ENCODE data around the gene CBX5.
"Not testable (repeated sequence)": the region's sequence is repeated elsewhere in the genome, so short reads cannot be mapped to it uniquely, and the experiment has no call there.

Gene CBX5

DNA sequence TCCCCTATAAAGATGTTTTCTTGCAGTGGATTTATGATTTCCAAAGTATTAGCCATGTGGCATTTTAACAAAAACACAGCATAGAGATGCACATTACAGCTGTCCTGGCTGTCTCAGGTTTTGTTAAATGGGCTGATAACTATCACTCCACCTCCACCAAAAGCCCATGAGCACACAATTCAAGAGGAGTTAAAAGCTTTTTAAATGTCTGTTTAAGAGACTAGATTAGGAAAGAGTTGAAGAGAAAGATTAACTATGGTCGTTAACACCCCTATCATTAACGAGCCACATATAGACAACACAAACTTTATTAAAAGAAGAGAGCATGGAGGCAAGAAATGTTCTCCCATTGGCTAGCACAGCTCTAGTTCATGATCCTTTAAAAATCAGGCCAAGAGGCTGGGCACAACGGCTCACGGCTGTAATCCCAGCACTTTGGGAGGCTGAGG, 14.5 kb downstream of the CBX5 start:
- DNase-seq (ENCODE audit: low read depth), result no peak

DNA sequence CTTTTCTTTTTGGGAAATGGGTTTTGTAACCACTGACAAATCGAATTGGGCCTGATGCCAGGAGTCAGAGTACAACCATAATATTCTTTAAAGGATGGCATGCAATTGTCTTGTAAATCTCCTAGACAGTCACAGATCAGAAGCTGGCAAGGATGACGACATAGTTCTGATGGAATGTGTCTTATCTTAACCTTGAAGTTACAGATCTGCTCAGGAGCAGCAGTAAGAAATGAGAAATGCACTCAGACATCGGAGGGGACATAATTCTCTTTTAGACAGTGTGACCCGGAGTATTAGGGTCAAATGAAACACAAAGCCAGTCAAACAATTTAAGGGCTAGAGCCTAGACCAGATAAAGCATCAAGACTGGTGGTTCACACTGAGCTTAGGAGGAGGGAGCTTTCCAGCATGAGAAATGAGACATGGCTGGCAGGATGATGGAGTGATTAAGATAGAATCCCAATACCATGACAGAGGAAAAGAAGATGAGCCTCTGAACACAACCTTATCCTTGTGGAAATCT, 17.5 kb downstream of the CBX5 start:
- DNase-seq (ENCODE audit: low read depth), result no peak

DNA sequence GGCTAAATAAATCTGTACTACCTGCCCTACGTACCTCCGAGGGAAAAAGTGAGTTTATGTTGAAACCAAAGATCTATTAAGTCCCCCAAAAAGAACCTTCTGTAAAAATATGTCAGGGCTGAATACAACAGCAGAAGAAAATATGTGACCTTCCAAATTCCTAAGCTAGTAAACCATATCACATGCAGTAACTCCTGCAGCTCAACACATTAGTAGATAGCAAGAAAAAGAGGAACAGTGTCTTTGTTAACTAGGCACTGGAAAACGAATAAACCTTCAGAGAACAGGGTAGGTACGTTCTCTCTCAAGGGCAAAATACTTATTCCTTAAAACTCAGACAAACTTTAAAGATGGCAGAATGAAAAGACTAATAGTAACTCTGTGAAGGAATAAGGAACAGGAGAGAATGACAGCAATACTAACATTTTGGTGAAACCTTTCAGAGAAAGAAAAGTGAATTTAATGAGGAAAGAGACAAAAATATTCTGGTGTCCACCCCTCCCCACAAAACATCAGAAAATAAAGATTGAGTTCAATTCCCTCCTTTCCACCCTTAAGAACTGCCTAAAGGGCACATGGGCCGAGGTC, 18.0 kb downstream of the CBX5 start:
- no peak for DNase-seq (ENCODE audit: low read depth)

DNA sequence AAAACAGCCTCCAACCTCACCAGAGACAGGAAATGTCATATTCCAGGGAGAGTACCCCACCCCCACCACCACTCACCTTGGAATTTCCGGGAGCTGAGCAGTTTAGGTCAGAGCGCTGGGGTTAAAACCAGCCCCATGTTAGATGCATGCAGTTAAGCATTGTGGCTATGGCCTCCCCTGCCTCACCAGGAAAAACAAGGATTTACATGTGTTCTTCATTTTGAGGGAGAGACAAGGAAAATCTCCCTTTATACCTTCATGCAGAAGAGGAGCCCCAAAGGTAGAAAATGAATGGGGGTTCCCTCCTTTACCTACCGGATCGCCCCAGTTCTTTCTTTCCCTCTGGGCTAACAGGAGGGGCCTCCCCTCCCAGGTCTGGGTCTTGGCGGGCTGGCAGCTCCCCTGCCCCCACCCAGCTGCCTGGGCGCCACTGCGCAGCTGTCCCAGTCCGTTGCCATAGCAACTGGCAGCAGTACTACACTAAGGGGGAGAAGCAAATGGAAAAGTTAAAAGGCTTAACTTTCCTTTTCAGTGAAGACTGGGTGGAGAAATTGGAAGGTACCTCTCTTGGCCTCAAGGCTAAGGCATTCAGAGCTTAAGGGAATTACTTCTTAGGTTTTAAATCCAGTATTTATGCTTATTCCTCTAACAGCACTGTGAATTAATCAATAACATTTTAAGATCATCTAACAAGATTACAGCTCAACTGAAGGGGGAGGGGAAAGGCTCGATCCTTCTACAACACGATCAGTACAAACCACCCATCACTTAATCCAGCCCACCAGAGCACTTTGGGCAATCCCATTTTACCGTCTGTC, 20.5 kb downstream of the CBX5 start:
- DNase-seq (ENCODE audit: low read depth), result peak; percentile 20

DNA sequence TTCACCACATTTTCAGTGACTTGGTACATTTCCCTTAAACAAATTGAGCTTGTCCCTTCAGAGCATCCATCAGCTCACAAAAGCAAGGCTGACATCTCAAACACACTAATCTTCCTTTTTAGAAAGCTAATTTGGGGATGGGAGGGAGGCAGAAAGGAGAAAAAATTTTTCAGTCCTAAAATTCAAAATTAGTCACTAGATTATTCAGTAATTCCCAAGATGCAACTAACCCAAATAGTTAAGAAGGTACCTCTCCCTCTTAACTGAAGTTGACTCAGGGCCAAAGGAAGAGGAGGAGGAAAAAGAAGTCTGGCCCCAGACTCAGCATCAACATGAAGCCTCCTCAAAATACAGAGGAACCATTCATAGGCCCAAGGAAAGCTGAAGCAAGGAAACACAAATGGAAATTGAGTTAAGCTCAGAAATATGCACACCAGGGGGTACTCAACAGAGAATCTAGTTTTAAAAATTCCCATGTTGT, 21.7 kb downstream of the CBX5 start:
- no peak for DNase-seq (ENCODE audit: low read depth)

DNA sequence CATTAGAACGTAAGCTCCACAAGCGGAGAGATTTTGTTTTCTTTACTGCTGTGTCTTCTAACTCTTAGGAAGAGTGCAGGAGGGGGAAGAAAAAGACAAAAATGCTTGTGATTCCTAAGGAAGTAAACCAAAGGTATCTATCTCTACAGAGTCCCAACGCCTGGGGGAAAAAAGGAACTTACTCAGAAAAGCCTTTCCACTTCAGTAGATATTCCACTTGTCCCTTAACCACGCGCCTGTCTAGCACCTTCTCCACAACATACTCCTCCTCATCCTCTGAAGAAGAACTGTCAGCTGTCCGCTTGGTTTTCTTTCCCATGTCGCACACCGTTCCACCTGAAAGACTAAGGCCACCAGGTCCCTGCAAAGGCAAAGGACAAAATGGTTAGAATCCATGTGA, 22.6 kb downstream of the CBX5 start:
- no peak for DNase-seq (ENCODE audit: low read depth)

DNA sequence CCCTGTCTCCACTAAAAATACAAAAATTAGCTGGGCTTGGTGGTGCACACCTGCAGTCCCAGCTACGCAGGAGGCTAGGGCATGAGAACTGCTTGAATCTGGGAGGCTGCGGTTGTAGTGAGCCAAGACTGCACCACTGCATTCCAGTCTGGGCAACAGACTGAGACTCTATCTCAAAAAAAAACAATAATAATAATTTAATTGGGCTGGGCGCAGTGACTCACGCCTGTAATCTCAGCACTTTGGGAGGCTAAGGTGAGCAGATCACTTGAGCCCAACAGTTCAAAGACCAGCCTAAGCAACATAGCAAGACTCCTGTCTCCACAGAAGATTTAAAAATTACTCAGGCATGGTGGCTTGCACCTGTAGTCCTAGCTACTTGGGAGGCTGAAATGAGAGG, 26.7 kb downstream of the CBX5 start:
- DNase-seq (ENCODE audit: low read depth), result no peak

DNA sequence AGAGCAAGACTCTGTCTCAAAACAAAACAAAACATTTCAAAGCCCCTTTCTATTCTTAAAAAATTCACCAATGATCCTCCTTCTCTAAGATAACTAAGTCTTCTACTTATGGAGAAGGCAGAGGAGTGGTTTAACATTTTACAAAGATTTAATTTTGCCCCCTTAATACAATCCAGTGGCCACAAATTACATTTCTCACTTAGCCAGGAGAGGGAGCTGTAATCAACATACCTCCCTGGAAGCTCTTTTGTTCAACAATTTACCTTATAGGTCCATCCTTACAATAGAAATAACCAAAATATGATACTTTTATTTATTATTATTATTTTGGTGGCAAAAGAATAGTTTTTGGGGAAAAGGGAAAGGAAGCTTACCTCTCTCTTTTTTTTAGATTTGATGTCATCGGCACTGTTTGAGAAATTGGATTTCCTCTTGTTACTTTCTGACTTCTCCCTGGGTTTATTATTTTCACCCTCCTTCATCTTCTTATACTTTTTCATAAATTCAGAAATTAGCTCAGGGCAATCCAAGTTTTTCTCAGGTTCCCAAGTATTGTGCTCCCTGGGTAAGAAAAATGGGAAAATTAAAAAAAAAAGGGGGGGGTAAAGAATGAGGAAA, 28.1 kb downstream of the CBX5 start:
- DNase-seq (ENCODE audit: low read depth), result no peak

DNA sequence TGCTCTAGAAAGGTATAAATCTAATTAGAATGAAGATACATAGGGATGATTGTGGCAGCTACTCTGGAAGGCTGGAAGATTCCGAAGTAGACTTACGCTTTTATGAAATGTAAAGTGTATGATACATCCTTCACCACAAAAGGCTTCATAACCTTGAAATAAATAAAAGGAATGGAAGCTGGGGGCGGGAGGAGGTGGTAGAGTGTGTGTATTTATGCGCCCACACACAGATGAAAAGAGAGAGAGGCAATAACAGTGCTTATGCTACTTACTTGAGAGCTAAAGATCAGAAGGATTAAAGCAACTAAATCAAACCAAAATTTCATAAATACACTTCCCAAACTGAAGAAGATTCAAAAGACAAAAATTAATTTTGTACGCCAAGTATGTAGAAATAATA, 30.4 kb downstream of the CBX5 start:
- no peak for DNase-seq (ENCODE audit: low read depth)

DNA sequence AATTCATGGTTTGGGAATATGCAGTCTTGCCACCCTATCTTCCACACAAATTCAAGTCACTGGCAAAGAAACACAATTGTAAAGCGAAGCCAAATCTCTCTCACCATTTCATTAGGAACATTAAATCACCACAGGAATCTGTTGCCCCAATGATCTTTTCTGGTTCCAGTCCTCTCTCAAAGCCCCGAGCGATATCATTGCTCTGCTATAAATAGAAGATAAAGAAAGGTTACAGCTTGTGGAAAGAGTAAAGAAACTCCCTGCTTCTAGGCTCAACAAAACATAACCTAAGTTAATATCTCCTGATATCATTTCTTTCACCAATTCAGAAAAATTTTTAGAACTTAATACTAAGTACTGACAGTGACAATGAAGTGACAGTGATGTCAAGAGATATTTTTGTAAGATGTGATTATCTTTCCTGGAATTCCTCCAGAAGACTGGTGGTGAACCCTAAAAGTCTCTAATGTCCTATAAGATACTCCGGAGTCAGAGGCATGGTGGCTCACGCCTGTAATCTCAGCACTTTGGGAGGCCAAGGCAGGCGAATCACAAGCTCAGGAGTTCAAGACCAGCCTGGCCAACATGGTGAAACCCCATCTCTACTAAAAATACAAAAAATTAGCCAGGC, 33.8 kb downstream of the CBX5 start:
- DNase-seq (ENCODE audit: low read depth), result no peak

DNA sequence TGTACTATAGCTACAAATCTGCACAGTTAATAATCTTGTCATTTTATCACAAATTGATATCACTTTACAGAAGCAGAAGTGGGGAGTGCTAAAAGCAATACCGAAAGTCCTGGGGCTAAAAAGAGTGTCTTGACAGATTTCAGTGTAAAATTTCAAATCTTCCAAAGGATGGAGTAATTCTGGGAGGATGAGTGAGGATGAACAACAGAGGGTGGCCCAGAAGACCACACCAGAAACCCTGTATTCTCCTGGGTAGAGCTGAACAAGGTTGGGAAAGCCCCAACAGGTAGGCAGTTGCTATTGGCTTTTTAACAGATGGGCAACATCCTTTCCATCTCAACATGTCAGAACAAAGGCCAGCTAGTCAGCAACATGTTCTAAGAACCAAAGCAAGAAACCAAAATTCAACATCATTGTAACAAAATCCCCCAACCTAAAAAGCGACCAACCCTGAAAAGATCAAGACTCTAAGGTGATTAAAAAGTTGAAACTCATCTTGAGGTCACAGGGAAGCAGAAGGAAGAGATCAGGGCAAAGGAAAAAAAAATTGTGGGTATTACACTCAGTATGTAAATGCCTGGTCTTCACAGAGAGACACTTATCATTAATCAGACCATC, 38.8 kb downstream of the CBX5 start:
- DNase-seq (ENCODE audit: low read depth), result no peak

DNA sequence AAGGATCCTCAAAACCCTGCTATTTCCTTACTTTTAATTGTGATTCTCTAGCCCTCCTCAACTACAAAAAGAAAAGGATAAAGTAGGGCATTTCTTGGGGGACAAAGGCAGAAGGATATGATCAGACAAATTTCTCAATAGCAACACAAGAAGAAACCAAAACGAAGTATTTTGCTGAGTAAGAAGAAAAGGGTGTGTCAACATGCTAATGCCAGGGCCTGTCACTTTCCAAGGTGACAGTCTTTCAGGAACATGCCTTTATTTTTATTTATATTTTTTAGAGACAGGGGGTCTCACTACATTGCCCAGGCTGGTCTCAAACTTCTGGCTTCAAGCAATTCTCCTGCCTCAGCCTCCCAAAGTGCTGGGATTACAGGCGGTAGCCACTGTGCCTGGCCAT, 39.8 kb downstream of the CBX5 start:
- DNase-seq (ENCODE audit: low read depth), result no peak

DNA sequence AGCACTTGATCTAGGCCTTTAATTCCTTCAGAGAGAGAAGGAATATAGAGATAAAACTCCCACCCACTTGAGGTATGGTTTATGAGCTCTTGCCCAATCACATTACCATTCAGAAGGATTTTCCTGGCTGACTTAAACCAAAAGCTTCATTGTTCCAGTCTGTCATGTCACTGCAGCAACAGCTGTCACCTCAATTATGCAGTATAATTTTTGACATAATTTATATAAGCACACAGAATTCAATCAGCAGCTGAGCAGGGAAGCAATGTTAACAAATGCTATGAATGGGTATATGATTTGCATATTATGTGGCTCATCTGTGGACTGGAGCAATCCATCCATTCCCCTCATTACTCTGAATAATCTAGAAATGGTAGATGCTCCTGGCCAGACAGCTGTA, 40.3 kb downstream of the CBX5 start:
- DNase-seq (ENCODE audit: low read depth), result no peak

DNA sequence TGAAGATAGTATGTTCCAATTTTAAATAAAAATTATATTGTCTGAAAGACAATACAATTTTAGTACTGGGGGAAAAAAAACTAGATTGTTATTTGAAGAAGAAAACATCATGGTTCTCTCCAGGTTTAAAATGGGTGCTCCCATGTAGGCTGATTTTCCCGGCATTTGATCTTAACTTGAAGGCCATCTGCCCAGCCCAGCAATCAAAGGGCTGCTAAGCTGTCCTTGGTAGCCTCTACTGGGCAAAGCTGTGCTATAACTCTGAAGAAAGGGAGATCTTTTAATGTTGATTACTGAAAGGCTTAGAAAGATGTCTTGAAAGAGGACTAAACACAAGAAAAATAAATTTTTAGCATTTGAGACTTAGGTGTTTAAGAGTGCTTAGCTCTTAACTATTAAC, 41.4 kb downstream of the CBX5 start:
- DNase-seq (ENCODE audit: low read depth), result no peak

DNA sequence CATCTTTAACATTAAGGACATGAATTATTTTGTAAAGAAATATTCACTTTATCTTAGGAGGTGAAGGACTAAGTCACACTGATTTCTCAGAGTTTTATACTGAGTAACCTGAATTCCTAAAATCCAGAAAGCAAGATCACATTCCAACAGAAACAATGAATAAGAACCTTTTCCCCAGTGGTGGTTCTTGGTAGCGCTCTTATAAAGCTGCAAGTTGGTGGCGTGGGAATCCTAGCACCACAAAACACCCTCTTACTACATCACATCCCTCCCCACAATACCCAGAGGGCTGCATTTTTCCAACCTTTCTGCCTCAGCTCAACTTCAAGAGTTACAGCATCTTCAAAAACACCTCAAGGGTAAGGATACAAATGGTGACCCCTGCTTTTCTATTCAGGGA, 47.1 kb downstream of the CBX5 start:
- DNase-seq (ENCODE audit: low read depth), result no peak

DNA sequence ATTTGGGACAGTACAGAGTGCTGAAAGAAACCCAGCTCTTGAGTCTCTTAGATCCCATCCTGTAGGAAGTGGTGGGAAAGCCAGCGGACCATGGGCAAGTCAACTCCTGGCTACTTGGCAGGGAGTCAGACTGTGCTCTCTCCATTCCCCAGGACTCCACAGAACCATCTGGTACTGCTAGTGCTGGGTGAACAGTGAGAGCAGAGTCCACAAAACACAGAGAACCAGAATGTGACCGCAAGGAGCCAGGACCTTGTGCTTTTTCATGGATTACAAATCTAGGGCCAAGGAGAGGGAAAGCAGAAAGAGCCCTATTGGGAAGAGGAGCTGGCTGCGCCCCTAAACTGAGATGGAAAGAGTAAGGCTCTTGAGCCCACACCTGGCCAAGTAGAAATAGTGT, 48.7 kb downstream of the CBX5 start:
- not testable (repeated sequence) for DNase-seq (ENCODE audit: low read depth)

DNA sequence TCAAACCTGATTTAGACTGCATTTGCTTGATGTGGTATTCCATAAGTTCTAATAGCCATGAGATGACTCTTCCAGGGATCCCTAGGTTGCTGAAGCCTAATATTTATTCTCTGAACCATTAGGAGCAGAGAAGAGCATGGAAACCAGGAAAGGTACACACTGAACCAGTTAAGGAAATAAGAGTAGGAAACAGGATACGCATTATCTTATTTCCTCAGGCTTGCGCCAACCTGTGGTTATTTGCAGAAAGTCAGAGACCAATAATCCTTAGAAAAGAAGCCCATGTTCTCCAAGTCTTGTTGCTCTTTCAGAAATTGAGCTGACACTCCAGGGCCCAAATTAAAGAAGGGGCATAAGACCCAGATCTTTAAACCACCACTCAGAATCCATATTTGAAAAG, 49.4 kb downstream of the CBX5 start:
- no peak for DNase-seq (ENCODE audit: low read depth)

DNA sequence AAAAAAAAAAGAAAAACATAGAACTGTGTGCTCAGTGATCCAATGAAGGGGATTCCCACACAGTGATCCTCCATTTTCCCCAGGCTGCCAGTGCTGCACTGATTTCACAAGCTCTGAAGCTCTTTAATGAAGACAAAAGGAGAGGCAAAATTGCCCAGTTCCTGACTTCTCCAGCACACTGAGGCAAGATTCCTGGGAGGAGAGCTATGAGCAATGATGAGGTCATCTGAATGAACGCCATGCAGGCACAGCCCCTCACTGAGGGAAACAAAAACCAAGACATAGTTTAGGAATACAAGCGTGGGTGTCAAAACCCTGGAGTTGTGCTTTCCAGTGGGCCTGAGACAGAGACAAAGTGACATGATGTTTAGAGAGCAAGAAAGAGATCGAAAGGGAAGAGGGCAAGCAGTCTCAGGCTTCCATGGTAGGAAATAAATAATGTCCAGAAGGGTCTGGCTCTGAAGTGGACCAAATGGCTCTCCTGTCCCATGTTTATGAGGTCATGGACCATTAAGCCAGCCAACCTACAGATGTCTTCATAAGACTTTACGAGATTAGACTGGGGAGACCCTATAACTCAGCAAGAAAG, 50.2 kb downstream of the CBX5 start:
- DNase-seq (ENCODE audit: low read depth), result no peak

DNA sequence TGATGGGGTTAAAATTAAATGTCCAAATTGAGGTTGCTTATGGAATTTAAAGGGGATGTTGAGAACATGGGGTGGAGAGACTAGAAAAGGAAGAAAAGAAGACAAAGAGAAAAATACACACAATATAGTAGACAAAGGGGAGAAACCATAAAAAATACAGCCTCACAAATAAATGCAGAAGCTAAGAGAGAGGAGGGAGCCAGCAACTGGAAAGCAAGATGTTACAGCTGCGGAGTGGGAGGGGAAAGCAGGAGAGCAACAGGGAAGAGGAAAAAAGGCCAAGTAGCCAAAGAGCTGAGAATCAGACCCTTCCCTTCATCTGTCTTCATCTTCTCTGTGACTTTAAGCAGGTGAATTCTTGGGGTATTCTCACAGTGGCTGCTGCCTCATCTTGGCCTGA, 51.5 kb downstream of the CBX5 start:
- DNase-seq (ENCODE audit: low read depth), result no peak

DNA sequence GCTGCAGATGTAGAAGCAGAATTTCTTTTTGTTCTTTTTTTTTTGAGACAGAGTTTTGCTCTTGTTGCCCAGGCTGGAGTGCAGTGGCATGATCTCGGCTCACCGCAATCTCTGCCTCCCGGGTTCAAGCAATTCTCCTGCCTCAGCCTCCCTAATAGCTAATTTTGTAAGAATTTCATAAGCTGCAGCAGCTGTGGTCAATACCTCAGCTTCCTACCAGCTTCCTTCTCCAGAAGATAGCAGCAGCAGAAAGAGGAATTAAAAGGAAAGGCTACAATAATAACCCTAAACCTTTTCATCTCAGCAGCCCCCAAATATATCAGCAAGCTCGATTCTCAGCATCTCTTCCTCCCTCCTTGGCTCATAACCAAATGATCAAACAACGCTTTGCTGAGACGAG, 52.0 kb downstream of the CBX5 start:
- not testable (repeated sequence) for DNase-seq (ENCODE audit: low read depth)

DNA sequence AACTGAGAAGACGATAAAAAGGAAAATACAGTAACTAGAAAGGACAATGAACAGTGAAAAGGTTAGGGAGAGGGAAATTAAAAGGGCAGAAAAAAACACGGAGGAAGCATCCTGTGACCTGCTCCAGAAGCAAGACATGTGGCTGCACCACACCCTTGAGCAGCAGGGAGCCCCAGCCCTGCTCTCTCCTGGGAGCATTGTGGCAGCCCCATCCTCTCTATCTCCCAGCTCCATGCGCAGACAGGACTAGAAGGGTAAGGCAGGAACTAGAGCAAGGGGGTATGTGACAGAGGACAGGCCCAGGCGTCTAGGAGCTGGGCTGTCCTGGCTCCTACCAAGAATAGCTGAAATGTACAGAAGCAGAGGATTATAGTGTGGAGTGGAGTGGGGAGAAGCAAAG, 52.5 kb downstream of the CBX5 start:
- DNase-seq (ENCODE audit: low read depth), result no peak

DNA sequence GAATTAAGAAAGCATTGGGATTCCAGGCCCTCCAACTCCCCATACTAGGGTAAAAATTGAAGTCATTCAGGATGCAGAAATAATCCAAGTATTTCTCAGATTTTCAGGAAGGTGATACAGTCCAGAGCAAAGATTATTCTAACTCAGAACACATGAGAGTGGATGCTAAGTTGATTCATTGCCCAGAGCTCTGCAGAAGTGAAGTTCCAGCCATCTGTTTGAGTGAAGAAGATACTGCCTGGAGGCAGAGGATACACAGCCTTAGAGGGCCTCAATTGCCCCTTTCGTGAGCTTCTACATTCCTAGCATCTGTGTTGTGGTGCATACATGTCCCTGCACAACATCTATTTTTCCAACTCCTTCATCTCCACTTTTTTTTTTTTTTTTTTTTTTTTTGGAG, 54.3 kb downstream of the CBX5 start:
- no peak for DNase-seq (ENCODE audit: low read depth)
